Nephron progenitor cell (in vitro differentiated cells): ENCODE results near the gene GPS1.

ENCODE experiments used
- DNase-seq: peaks from one replicate; pipeline ENCODE4 v3.0.0; 2021
- H3K27ac Mint-ChIP-seq: 2 replicates; pipeline ENCODE4 v1.8.0; 2021; ENCODE audit warnings: mild to moderate bottlenecking, moderate library complexity, mixed read lengths
- H3K27me3 Mint-ChIP-seq: 2 replicates; pipeline ENCODE4 v1.8.0; 2021; ENCODE audit warnings: mild to moderate bottlenecking, low read depth, mixed read lengths; ENCODE audit not compliant: poor library complexity
- H3K36me3 Mint-ChIP-seq: 2 replicates; pipeline ENCODE4 v1.8.0; 2021; ENCODE audit warnings: low read depth, mixed read lengths
- H3K4me1 Mint-ChIP-seq: 2 replicates; pipeline ENCODE4 v1.8.0; 2021; ENCODE audit warnings: mixed read lengths
- H3K4me3 Mint-ChIP-seq: 2 replicates; pipeline ENCODE4 v1.8.0; 2021; ENCODE audit warnings: mild to moderate bottlenecking, moderate library complexity, mixed read lengths
- H3K9me3 Mint-ChIP-seq: 2 replicates; pipeline ENCODE4 v1.8.0; 2021; ENCODE audit warnings: mild to moderate bottlenecking, moderate library complexity, mixed read lengths
- TF ChIP-seq, protein P1 (sequence below): fragments of 200-600 bp; sonication (generic); IDR thresholded peaks from 2 replicates; pipeline ENCODE4 v1.5.0; 2021; ENCODE audit warnings: antibody characterized with exemption

Gene GPS1

DNA sequence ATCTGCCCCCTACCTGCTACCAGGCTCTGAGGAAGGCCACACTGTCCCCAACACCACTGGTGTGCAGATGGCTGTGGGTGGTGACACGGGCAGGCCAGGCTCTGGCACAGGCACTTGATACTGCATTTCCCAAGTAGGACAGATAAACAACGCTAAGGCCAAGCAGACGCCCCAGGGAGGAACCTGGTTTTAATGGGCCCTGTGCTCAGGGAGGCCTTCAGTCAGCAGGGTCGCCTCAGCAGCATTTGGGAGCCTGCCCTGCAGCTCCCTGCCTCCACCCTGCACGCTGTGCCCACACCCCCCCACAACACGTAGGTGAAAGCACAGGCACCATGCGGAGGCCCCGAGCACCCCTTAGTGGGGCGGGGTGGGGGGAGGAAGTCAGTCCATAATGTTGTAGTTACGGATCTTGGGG lies 49.6 kb downstream of the GPS1 start:
- TF ChIP-seq, protein P1, sequence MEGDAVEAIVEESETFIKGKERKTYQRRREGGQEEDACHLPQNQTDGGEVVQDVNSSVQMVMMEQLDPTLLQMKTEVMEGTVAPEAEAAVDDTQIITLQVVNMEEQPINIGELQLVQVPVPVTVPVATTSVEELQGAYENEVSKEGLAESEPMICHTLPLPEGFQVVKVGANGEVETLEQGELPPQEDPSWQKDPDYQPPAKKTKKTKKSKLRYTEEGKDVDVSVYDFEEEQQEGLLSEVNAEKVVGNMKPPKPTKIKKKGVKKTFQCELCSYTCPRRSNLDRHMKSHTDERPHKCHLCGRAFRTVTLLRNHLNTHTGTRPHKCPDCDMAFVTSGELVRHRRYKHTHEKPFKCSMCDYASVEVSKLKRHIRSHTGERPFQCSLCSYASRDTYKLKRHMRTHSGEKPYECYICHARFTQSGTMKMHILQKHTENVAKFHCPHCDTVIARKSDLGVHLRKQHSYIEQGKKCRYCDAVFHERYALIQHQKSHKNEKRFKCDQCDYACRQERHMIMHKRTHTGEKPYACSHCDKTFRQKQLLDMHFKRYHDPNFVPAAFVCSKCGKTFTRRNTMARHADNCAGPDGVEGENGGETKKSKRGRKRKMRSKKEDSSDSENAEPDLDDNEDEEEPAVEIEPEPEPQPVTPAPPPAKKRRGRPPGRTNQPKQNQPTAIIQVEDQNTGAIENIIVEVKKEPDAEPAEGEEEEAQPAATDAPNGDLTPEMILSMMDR = no peak
- Mint-ChIP-seq H3K36me3 (no peaks in the 10 kb centered on the region), H3K27ac (no peak overlapping the region), H3K4me1 (peaks cover 63% of the 10 kb centered on the region), H3K9me3 (no peaks in the 10 kb centered on the region), H3K27me3 (no peaks in the 10 kb centered on the region), H3K4me3 (peak overlapping the region; percentile 8)
- no peak for DNase-seq

DNA sequence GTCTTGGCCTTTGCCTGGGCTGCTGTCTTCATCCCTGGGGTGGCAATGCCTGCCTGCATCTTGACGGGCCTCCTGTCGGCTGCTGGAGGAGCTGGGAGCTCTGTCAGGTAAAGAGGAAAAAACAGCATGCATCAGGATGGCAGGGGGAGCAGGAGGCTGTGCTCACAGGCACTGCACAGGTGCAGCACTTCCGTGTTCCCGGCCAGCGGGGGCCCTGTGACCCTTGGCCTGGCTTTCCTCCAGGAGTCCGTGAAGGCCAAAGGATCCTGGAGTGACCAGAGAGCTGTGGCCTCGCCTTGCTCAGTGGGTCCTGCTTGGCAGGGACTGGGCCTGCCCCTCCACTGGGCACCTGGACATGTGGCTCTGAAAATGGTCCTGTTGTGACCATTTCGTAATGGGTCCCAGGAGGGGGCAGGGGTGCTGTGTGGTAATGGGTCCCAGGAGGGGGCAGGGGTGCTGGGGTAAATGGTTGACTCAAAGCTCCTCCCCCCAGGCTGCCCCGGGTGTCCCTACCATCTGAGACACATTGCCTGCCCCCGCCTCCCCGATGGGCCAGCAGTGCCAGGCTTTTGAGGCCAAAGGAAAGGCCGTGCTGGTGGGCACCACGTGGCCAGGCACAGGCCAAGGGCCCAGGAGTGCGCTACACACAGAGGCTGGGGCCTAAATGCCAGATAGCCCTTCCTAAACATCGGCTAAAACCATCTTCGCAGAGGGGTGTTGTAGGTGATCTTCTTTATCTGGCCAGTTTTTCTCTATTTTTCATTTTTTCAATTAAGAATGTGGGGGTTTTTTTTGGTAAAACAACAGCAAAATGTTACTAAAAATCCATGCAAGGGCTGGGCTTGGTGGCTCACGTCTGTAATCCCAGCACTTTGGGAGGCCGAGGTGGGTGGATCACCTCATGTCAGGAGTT lies 50.3 kb downstream of the GPS1 start:
- no peak overlapping the region for H3K4me3 Mint-ChIP-seq
- TF ChIP-seq, protein P1 = no peak
- no peaks in the 10 kb centered on the region for H3K36me3 Mint-ChIP-seq
- DNase-seq = no peak
- H3K27ac Mint-ChIP-seq = peak overlapping the region; percentile 22
- no peaks in the 10 kb centered on the region for H3K27me3 Mint-ChIP-seq
- H3K4me1 Mint-ChIP-seq = peaks cover 64% of the 10 kb centered on the region
- H3K9me3 Mint-ChIP-seq = no peaks in the 10 kb centered on the region

DNA sequence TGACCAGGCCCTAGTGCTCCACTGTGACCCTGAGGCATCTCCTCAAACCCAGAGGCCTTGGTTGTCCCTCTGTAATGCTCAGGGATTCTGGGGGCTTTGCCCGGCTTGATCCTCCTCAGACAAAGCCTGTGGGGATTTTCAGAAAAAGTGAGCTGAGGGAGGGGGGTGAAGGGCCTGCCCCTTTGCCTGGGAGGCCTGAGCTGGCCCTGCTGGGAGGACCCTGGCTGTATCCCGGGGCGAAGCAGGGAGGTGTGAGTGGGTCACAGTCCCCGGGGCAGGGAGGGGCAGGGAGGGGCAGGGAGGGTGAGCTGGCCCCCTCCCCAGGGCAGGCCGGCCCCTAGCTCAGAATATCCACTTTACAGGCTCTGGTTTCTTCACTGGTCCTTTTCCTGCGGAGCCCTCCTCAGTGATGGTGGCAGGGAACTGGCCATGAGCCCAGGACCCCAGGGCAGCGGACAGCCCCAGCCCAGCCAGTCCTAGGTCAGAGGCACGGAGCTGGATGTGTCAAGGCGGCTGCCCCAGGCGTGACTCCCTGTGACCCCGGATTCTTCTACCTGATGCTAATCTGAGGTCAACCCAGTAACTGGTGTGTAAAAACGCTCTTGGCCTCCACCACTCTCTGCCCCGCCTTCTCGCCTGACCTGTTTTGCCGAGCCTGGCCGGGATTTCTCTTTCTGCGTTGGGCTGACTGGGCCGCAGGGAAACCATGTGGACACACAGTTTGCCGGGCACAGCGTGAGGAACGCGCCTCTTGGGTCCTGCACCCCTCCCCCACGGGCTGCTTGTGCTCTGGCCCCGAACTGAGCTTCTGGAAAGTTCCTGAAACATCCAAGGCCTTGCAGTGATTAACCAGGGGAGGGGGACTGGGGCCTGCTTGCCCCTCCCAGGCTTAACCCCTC lies 52.1 kb downstream of the GPS1 start:
- TF ChIP-seq, protein P1 = no peak
- H3K27ac Mint-ChIP-seq = peak overlapping the region; percentile 97
- peaks cover 80% of the 10 kb centered on the region for H3K4me1 Mint-ChIP-seq
- H3K27me3 Mint-ChIP-seq = no peaks in the 10 kb centered on the region
- H3K36me3 Mint-ChIP-seq = peaks cover 5% of the 10 kb centered on the region
- H3K4me3 Mint-ChIP-seq = peak overlapping the region; percentile 45
- DNase-seq = peak; percentile 54
- no peaks in the 10 kb centered on the region for H3K9me3 Mint-ChIP-seq

DNA sequence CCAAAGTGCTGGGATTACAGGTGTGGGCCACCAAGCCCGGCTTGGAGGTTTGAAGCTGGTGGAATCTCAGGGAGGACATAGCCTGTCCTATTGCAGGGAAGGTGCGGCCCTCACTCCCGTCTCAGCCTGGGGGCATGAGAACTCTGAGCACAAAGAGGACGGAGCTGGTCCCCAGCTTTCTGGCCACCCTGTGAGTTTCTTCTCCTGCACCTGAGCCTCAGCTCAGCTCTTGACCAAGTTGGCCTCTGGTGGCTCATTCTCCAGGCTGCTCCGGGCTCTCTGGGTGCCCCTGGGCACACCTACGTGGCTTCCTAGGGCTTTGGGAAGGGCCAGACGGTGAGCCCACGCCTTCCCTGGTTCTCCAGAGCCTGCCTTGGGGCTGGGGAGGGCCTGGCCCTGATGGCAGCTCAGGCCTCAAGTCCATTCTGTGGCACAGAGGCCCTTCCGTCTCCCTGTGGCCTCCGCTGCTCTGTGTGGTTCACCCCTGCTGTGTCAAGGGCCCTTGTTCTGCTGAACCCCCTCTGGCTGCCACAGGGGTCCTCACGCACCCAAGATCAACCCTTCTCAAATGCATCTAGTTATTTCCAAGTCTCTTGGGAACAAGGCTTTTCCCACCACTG lies 53.2 kb downstream of the GPS1 start:
- DNase-seq = no peak
- H3K4me1 Mint-ChIP-seq = peaks cover 80% of the 10 kb centered on the region
- TF ChIP-seq, protein P1 = no peak
- H3K4me3 Mint-ChIP-seq = no peak overlapping the region
- H3K36me3 Mint-ChIP-seq = peaks cover 11% of the 10 kb centered on the region
- peak overlapping the region; percentile 39 for H3K27ac Mint-ChIP-seq
- no peaks in the 10 kb centered on the region for H3K9me3 Mint-ChIP-seq
- H3K27me3 Mint-ChIP-seq = no peaks in the 10 kb centered on the region

DNA sequence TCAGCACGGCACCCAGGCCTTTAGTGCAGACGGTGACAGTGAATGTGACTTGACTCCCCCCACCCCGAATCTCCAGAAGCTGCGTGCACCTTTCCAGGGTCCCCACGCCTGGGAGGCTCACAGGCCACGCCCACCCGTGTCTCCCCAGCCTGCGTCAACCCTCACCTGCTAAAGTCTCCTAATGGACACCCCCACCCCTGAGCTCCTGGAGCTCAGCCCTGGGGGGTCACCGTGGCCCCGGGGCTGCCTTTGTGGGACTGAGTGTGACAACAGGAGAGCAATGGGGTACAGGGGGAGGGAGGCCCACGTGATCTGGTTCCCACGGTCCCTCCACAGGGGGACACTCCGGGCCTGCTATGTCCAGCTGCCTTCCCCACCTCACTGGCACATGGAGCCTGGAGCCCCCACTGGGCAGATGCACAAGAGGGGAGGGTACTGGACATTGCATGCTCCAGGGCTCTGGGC lies 53.8 kb downstream of the GPS1 start:
- peaks cover 79% of the 10 kb centered on the region for H3K4me1 Mint-ChIP-seq
- DNase-seq = no peak
- no peak overlapping the region for H3K4me3 Mint-ChIP-seq
- H3K9me3 Mint-ChIP-seq = no peaks in the 10 kb centered on the region
- TF ChIP-seq, protein P1 = no peak
- no peaks in the 10 kb centered on the region for H3K27me3 Mint-ChIP-seq
- no peak overlapping the region for H3K27ac Mint-ChIP-seq
- peaks cover 16% of the 10 kb centered on the region for H3K36me3 Mint-ChIP-seq
